ENCODE measurements around the gene UBTD2. TPM values are rescaled to one million over a fixed set of nuclear protein-coding genes. Genes with fewer than 3 reads are reported as not detected.
A peak's percentile ranks its signal among the peaks of the same experiment; 100 is the strongest.
"Not testable (repeated sequence)": the region's sequence is repeated elsewhere in the genome, so short reads cannot be mapped to it uniquely, and the experiment has no call there.

Gene UBTD2
- total RNA-seq, 1 experiment from 2014 or later = 38.2 TPM

- DNase-seq (ENCODE audit: low spot score) = peak; percentile 83
These were observed 9.6 kb upstream of the UBTD2 start for GRCh38 chr5:172293054-172293744.

GRCh38 chr5:172291837-172292236, 8.3 kb upstream of the UBTD2 start:
- DNase-seq (ENCODE audit: low spot score) = not testable (repeated sequence)

GRCh38 chr5:172288465-172288864, 4.9 kb upstream of the UBTD2 start:
- no peak for DNase-seq (ENCODE audit: low spot score)

- DNase-seq (ENCODE audit: low spot score) = not testable (repeated sequence)
These were observed 3.6 kb upstream of the UBTD2 start for GRCh38 chr5:172287140-172287539.

DNA sequence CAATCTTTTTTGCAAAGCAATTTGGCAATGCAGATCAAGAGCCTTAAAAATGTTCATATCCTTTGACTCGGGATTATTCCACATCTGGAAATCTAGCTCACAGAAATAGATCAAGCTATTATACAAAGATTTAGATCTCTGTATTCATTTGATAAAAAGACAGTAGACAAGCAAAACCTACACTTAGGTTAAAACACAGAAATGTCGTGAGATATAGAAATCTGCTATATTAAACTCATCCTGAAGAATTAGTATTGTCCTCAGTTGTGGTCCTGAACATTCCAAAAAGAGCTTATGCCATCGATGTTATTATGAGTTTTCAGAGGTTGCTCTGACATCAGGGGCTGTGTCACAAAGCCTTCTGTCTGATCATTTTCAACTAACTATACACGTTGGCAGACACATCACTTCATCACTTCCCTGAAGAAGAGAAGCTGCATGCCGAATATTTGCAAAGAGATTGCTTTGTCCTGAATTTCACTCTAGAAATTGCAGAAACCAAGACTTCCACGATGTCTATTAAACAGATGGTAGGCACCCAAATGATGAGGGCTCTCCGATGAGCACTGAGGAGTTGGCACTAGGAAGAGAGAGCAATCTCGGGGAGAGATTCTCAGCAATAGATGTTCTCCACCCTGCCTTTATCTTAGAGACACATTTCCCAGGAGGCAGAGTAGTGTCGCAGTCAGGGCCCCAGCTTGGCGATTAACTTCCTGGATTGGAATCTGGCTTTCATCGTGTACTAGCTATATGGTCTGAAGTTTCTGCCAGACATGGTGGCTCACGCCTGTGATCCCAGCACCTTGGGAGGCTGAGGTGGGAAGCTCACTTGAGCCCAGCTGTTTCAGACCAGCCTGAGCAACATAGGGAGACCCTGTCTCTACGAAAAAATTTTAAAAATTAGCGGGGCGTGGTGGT, 1.9 kb upstream of the UBTD2 start:
- no peak for DNase-seq (ENCODE audit: low spot score)

DNA sequence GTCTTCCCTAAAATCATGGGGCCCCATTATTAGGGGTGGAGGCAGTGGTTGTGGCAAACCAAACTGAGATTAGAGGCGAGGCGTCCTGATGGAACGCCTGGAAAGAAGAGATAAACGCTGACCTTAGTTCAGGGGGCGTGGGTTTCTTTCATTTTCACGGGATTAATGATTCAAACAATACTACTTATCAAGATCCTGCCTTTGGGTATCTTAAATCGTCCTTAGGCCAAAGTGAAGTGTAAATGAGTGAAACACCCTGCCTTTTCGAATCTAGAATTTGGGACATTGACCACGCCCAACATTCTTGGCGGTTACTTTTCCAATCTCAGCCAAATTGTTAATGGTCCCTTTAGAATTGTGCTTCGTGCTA, 1.0 kb upstream of the UBTD2 start:
- peak; percentile 32 for DNase-seq (ENCODE audit: low spot score)

- peak; percentile 43 for DNase-seq (ENCODE audit: low spot score)
These were observed 472 bp upstream of the UBTD2 start for GRCh38 chr5:172283862-172284610.

DNA sequence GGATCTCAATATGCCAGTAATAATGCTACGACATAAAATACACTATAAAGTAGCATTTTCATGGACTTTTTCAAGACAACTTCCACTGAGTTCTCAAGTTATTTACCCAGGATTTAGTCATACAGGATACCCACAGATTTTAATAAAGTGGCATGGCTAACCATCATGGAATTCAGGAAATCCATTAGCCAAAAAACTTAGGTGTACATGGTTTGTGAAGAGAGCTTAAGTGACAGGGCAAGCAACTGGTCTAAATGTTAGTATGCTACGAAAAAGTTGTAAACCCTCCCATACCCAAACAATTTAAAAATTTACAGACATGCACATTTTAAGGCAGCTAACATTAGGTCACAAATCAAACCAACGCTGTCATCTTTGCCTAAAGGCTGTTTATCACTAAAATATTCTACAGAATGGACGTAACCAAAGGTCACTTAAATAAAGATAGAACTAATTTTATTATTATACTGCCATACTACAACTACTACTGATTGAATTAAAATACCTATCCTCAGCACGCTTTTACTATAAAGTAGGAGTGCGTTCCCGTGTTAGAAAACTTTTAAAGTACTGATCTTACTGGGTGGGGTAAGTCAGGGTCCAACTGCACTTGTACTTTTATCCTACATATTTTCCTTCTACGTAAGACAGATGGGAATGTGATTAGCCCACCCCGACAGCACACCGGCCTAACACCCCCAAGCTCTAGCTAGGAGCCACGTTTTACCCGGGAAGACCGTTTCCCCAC, 1.1 kb downstream of the UBTD2 start:
- DNase-seq (ENCODE audit: low spot score) = peak; percentile 48

GRCh38 chr5:172281346-172281745, 2.2 kb downstream of the UBTD2 start:
- no peak for DNase-seq (ENCODE audit: low spot score)

DNA sequence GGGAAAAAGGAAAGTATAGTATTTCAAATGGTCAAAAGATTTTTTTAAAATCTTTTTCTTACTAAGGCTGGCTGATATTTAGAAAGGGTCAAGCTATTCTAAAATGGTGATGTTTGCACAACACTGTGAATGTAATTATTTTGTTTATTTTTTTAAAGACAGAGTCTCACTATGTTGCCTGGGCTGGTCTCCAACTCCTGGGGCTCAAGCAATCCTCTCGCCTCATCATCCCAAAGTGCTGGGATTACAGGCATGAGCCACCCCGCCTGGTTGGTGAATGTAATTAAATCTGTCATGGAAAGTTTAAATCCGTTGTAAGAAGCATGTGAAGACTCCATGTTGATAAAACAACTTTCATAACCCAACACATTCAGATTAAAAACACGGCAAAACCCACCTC, 2.6 kb downstream of the UBTD2 start:
- no peak for DNase-seq (ENCODE audit: low spot score)

GRCh38 chr5:172280317-172280716, 3.2 kb downstream of the UBTD2 start:
- no peak for DNase-seq (ENCODE audit: low spot score)

DNA sequence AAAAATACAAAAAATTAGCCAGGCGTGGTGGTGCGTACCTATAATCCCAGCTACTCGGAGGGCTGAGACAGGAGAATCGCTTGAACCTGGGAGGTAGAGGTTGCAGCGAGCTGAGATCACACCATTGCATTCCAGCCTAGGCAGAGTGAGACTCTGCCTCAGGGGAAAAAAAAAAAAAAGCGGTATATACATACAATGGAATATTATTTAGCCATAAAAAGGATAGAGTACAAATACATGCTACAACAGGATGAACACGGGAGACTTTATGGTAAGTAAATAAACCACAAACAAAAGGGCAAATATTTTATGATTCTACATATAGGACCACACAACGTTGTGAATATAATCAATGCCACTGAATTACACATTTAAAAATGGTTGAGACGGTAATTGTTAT, 5.2 kb downstream of the UBTD2 start:
- DNase-seq (ENCODE audit: low spot score) = no peak

GRCh38 chr5:172276214-172276613, 7.3 kb downstream of the UBTD2 start:
- DNase-seq (ENCODE audit: low spot score) = no peak

- peak; percentile 77 for DNase-seq (ENCODE audit: low spot score)
These were observed 8.4 kb downstream of the UBTD2 start for GRCh38 chr5:172274951-172275753.

DNA sequence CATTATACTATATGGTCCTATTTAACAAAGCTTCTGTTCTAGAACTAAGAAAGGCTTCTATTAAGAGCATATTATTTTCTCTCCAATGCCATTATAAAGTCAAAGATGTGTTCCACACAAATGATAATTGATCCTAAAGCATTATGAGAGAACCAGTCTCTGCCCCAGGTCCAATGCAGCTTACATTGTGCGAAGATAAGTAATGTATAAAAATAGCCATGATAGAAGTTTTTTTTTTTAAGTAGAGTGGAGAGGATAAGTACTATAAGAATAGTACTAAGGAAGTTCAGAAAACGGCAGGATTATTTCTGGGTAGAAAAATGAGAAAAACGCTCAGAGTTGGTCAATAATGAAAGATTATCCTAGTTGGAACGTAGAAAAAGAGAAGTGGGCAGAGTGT, 15.6 kb downstream of the UBTD2 start:
- DNase-seq (ENCODE audit: low spot score) = no peak

GRCh38 chr5:172266676-172267092, 16.9 kb downstream of the UBTD2 start:
- no peak for DNase-seq (ENCODE audit: low spot score)

GRCh38 chr5:172266071-172266675, 17.4 kb downstream of the UBTD2 start:
- DNase-seq (ENCODE audit: low spot score) = no peak

DNA sequence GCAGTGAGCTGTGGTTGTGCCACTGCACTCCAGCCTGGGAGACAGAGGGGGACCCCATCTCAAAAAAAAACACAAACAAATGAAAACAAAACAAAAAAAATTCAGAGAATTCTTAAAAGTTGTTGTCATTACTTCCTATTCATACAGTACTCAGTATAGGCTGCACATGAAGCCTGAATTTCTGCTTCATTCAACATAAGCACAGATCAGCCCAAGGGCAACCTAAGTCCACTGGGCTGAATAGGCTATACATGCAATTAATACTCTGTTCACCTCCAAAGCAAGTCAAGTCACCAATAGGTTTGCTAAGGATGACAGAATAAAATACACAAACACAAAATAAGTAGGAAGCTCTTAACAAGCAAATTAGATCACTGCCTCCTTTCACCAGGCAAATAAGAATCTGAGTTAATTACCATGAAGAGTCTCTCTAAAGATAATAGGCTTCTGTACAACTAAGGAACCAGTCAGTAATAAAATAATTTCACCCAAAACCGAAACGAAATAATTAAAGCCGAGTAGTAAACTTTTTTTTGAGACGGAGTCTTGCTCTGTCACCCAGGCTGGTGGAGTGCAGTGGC, 18.7 kb downstream of the UBTD2 start:
- DNase-seq (ENCODE audit: low spot score) = no peak

DNA sequence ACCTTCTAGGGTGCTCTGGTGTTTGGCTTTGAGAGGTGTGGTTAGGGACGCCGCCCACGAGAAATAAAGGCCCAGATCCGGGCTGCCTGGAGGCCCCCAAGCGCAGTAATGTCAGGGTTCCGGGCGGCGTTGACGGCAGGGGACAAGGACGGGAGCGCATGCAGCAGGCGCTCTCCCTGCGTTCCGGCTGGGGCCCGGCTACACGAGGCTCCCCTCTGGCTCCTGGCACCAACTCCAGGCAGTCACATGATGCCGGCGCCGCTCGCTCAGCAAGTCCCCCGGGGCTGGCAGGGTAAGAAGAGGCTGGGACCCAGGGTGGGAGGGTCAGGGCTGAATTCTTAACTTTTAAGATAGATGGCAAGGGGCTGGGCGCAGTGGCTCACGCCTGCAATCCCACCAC, 28.1 kb downstream of the UBTD2 start:
- DNase-seq (ENCODE audit: low spot score) = no peak

- DNase-seq (ENCODE audit: low spot score) = no peak
These were observed 31.1 kb downstream of the UBTD2 start for GRCh38 chr5:172252501-172252900.

Data from A172 (cell line).